ENCODE data around the gene CEP68. TPM values are rescaled to one million over a fixed set of nuclear protein-coding genes. Genes with fewer than 3 reads are reported as not detected.
"Not testable (repeated sequence)": the region's sequence is repeated elsewhere in the genome, so short reads cannot be mapped to it uniquely, and the experiment has no call there.

Gene CEP68
- total and polyA plus RNA-seq, 11 donors, result 6.5 to 26.8 (median 16.4) TPM

DNA sequence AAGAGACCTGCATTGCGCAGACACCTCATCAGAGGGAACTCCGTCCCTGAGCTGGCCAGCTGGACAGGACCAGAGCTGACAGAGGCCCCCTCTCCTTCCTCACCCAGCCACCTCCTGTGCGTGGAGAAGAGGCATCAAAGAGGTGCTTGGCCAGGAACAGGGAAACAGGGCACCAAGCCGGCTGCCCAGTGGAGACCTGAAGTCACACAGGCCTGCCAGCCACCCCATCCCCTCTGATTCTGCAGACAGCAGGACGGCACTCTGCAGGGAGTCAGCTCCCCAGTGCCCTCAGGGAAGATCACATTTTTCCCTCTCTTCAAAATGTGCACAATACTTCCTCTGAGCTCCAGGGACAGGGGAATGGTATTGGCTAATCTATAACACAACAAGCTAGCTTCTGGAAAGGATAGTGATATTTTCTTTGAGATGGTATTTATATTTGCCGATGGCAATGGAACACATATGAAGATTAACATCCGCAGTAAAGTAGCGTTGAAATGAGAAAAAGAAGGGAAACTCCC, 36.5 kb upstream of the CEP68 start:
- H3K36me3 ChIP-seq, result peaks cover 0 to 71% (median 42%) of the 10 kb centered on the region in 9 donors
- no peak for ATAC-seq
- no peaks in the 10 kb centered on the region for H3K9me3 ChIP-seq
- no peak overlapping the region for H3K27ac ChIP-seq
- no peaks in the 10 kb centered on the region for H3K27me3 ChIP-seq
- H3K4me1 ChIP-seq, result peaks cover 0 to 26% (median 0%) of the 10 kb centered on the region in 12 donors
- no peak for DNase-seq
- TF ChIP-seq POLR2A (IDR thresholded peaks at IDR 0.05), result no peak
- TF ChIP-seq CTCF (IDR thresholded peaks at IDR 0.05), result no peak
- H3K4me3 ChIP-seq, result no peak overlapping the region
- WGBS, 4 donors, result 87 to 95% (median 93%) methylated on average over 8 of the region's 8 CpGs
- intact Hi-C loops (cut with DNase I), result loop anchor here in 1 of 10 donors (10.0 kb wide), 1 partner anchor 425 kb away; no protein-coding TSS in a partner anchor

DNA sequence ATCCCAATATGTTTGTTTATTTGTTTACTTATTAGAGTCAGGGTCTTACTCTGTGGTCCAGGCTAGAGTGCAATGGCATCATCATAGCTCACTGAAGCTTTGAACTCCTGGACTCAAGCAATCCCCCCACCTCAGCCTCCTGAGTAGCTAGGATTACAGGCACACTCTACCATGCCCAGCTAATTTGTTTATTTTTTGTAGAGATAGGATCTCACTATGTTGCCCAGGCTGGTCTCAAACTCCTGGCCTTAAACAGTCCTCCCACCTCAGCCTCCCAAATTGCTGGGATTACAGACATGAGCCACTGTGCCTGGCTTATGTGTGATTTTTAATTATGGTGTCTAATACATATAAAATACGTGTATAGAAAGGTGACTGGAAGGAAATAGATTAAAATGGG, 36.0 kb upstream of the CEP68 start:
- not testable (repeated sequence) for H3K9me3 ChIP-seq, H3K27ac ChIP-seq, DNase-seq, ATAC-seq, H3K4me3 ChIP-seq, H3K27me3 ChIP-seq
- WGBS, 4 donors, result 92 to 98% (median 96%) methylated on average over 1 of the region's 1 CpG
- Histone ChIP-seq H3K4me1 (peaks cover 0 to 26% (median 0%) of the 10 kb centered on the region in 12 donors), H3K36me3 (peaks cover 0 to 69% (median 41%) of the 10 kb centered on the region in 9 donors)
- intact Hi-C loops (cut with DNase I), result loop anchor here in 1 of 10 donors (10.0 kb wide), 1 partner anchor 425 kb away; no protein-coding TSS in a partner anchor

- Histone ChIP-seq H3K27me3 (no peaks in the 10 kb centered on the region), H3K27ac (no peak overlapping the region), H3K36me3 (peaks cover 0 to 69% (median 41%) of the 10 kb centered on the region in 9 donors), H3K9me3 (no peaks in the 10 kb centered on the region), H3K4me3 (no peak overlapping the region), H3K4me1 (peaks cover 0 to 33% (median 0%) of the 10 kb centered on the region in 12 donors)
- TF ChIP-seq CTCF (IDR thresholded peaks at IDR 0.05), result no peak
- no peak for TF ChIP-seq POLR2A (IDR thresholded peaks at IDR 0.05)
- ATAC-seq (peak in 2 of 4 donors; percentile 31 to 49), DNase-seq (peak in 1 of 5 donors; percentile 31)
- intact Hi-C loops (cut with DNase I), result loop anchor here in 1 of 10 donors (10.0 kb wide), 1 partner anchor 426 kb away; no protein-coding TSS in a partner anchor
- 66 to 82% (median 81%) methylated on average over 9 to 11 of the region's 11 CpGs for WGBS, 4 donors
Measured at GRCh38 chr2:65020943-65021528, 35.2 kb upstream of the CEP68 start.

DNA sequence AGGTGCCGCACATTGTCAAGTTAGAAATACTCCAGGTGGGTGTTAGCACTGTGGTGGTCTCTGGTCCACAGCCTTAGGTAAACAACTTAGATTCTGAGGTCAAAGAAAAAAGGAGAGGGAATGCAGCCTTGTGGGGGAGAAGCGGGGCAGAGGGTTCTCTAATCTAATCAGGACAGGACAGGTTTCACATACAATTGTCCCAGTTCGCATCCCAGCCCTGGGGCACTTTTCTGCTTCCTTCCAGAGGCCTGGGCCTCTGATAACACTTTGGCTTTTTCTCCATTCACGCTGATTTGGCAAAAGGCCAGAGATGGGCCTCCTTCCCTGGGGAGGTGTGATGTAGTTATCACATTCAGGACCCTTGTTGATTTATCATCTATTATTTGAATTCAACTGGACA, 34.5 kb upstream of the CEP68 start:
- Histone ChIP-seq H3K9me3 (no peaks in the 10 kb centered on the region), H3K36me3 (peaks cover 0 to 65% (median 41%) of the 10 kb centered on the region in 9 donors), H3K27ac (no peak overlapping the region), H3K4me3 (no peak overlapping the region), H3K4me1 (peaks cover 0 to 30% (median 0%) of the 10 kb centered on the region in 12 donors), H3K27me3 (no peaks in the 10 kb centered on the region)
- intact Hi-C loops (cut with DNase I), result loop anchor here in 1 of 10 donors (10.0 kb wide), 1 partner anchor 427 kb away; no protein-coding TSS in a partner anchor
- ATAC-seq (no peak), DNase-seq (no peak)
- 68 to 77% (median 72%) methylated on average over 4 of the region's 4 CpGs for WGBS, 4 donors
- no peak for TF ChIP-seq CTCF (IDR thresholded peaks at IDR 0.05)
- no peak for TF ChIP-seq POLR2A (IDR thresholded peaks at IDR 0.05)

All from heart left ventricle (tissue), 16 donors.